Measurements from ENCODE around the gene ZMYM3.

Gene ZMYM3

DNA sequence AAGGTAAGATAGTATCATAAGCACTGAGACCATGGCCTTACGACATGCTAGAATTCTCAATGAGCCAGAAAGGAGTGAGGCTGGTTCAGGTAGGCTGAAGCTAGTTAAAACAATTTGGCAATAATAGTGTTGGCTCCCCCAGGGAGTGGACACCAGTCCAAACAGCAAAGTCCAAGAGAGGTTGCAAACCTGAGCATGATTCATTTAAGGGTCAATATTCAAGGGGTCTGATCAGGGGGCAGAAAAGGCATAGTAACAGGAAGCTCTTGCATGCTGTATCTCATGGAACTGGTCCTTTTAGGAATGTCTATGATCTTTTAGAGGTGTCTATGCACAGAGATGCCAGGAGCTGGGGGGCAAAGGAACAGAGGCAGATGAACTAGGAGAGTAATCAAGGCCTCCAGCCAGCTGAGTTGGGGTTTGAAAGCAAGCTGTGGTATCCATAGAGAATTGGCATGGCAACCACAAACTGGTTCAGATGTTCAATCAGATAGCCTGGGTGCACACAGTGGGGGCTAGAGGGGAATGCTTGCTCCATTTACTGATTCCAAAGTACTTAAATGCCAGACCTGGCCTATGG is 25.8 kb downstream of the ZMYM3 start:
- H3K4me3 ChIP-seq (ENCODE audit: low read depth, low read length) = no peak overlapping the region
- TF ChIP-seq CTCF (IDR thresholded peaks at IDR 0.05; ENCODE audit: low read depth, low read length) = no peak

- no peak overlapping the region for H3K4me3 ChIP-seq (ENCODE audit: low read depth, low read length)
- no peak for TF ChIP-seq CTCF (IDR thresholded peaks at IDR 0.05; ENCODE audit: low read depth, low read length)
Observed at GRCh38 chrX:71227370-71228062, 26.4 kb downstream of the ZMYM3 start.

- no peak for TF ChIP-seq CTCF (IDR thresholded peaks at IDR 0.05; ENCODE audit: low read depth, low read length)
- H3K4me3 ChIP-seq (ENCODE audit: low read depth, low read length) = no peak overlapping the region
Observed at GRCh38 chrX:71225676-71226075, 28.3 kb downstream of the ZMYM3 start.

DNA sequence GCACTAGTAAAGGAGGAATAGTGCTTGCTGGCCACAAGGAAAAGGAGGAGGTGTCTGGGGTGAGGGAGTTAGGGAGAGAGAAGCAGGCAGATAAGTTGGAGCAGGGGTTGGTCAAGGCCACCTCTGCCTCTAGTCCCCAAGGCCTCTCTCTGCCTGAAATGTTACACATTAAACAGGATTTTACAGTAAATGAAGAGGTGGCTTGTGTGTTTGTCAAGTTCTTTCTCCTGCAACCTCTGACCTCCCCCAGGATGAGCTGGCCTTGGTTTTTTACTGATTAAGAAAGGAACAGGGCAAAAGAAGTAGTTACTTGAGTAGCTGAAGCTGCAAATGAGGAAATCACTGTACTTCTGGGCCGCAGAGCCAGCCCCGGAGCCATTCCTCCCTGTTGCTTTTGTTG is 28.9 kb downstream of the ZMYM3 start:
- H3K4me3 ChIP-seq (ENCODE audit: low read depth, low read length) = no peak overlapping the region
- no peak for TF ChIP-seq CTCF (IDR thresholded peaks at IDR 0.05; ENCODE audit: low read depth, low read length)

GRCh38 chrX:71224098-71224708 is 29.7 kb downstream of the ZMYM3 start:
- no peak for TF ChIP-seq CTCF (IDR thresholded peaks at IDR 0.05; ENCODE audit: low read depth, low read length)
- H3K4me3 ChIP-seq (ENCODE audit: low read depth, low read length) = no peak overlapping the region

GRCh38 chrX:71222929-71223328 is 31.0 kb downstream of the ZMYM3 start, which contains the start of gene GJB1:
GJB1 (plus strand) TSS chrX:71223224; CDS start chrX:71223708, 484 bp downstream.
- no peak within 1 kb of the TSS for H3K4me3 ChIP-seq (ENCODE audit: low read depth, low read length)
- no peak for TF ChIP-seq CTCF (IDR thresholded peaks at IDR 0.05; ENCODE audit: low read depth, low read length)

GRCh38 chrX:71221145-71221544 is 32.8 kb downstream of the ZMYM3 start:
- no peak overlapping the region for H3K4me3 ChIP-seq (ENCODE audit: low read depth, low read length)
- TF ChIP-seq CTCF (IDR thresholded peaks at IDR 0.05; ENCODE audit: low read depth, low read length) = no peak
